Measurements from ENCODE around the gene PREX1. TPM values are rescaled to one million over a fixed set of nuclear protein-coding genes. Genes with fewer than 3 reads are reported as not detected.

The PREX1 gene
- total and polyA plus RNA-seq, 2 donors (not counting 3 experiments of a cell fraction or from before 2014, with no cell fraction given), result 51.3 to 72.9 TPM

DNA sequence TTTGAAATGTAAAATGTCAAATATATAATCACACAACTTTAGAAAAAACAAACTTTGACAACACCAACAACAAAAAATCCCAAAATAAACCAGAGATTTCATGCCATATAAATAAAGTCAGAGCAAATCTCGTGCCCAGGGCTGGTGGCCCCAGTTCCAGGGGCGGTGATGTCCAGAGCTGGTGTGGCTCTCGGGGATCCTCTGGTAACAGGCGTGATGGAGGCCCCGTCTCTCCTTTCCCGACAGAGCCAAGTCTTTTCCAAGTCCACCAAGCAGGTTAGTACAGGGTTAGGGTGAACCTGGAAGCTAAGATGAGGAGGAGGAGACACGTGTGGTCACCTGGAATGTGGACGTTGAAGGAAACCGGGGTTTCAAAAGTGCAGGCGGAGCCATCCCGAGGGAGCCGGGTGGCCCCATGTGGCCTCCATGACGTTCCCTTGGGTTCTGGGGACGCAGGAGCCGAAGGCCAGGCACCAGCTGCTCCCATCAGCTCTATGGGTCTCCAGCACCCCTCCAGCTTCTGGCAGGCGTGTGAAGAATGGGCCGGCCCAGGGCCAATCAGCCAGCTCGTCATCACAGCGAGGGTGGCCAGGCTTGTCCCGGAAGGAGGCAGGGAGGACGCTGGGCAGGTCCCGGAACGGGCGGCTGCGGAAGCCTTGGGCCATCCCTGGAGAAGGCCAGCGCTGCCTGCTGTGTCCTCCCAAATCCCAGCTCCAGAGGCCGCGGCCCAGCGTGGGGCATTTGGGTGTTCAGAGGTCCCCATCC, 202.5 kb downstream of the PREX1 start:
- Histone ChIP-seq H3K9me1 (replicated peaks; ENCODE audit: control insufficient read depth, extremely low read depth, insufficient read depth, low read length) (no peaks in the 10 kb centered on the region), H3K79me2 (ENCODE audit: control insufficient read depth, insufficient read depth, low read length) (no peaks in the 10 kb centered on the region), H3K27ac (ENCODE audit: insufficient read depth, low read depth, low read length) (no peak overlapping the region), H3K4me3 (replicated peaks in 1 of 3; ENCODE audit: insufficient read depth in 1 of 3, low read depth in 1 of 3, low read length in 3 of 3) (no peak overlapping the region), H2AFZ (ENCODE audit: low read depth, low read length) (no peak overlapping the region), H3K9ac (replicated peaks; ENCODE audit: extremely low read depth, insufficient read depth, low read length) (no peak overlapping the region), H3K36me3 (ENCODE audit: control insufficient read depth in 2 of 2, extremely low read depth in 1 of 2, insufficient read depth in 2 of 2, low read length in 2 of 2) (peaks cover 0 to 31% of the 10 kb centered on the region in 2 experiments), H3K9me3 (replicated peaks; ENCODE audit: control insufficient read depth, insufficient read depth, low read length) (no peaks in the 10 kb centered on the region), H3K4me2 (ENCODE audit: insufficient read depth, low read length) (no peak overlapping the region), H4K20me1 (replicated peaks; ENCODE audit: control insufficient read depth, extremely low read depth, insufficient read depth, low read length) (no peaks in the 10 kb centered on the region), H3K27me3 (ENCODE audit: control insufficient read depth in 2 of 2, insufficient read depth in 2 of 2, low read length in 2 of 2) (no peaks in the 10 kb centered on the region), H3K4me1 (ENCODE audit: control insufficient read depth, extremely low read depth, insufficient read depth, low read length) (peaks cover 12% of the 10 kb centered on the region)
- BruUV-seq (replicated peaks), result TSS peak; percentile 66
- POLR2A ChIA-PET, result no interaction called here
- TF ChIP-seq POLR2A (IDR thresholded peaks at IDR 0.05; ENCODE audit: low read depth, low read length), result no peak
- TF ChIP-seq MYC (IDR thresholded peaks at IDR 0.05; ENCODE audit: low read depth, low read length), result no peak
- TF ChIP-seq, protein P1, sequence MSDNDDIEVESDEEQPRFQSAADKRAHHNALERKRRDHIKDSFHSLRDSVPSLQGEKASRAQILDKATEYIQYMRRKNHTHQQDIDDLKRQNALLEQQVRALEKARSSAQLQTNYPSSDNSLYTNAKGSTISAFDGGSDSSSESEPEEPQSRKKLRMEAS (IDR thresholded peaks at IDR 0.05; ENCODE audit: insufficient read depth, insufficient read length), result no peak
- no peak for TF ChIP-seq EZH2 (IDR thresholded peaks at IDR 0.05; ENCODE audit: borderline replicate concordance, low read depth, low read length, severe bottlenecking)
- TF ChIP-seq FOS (IDR thresholded peaks at IDR 0.05; ENCODE audit: borderline replicate concordance, insufficient read depth, low read length), result no peak
- no peak for TF ChIP-seq POLR2AphosphoS5 (IDR thresholded peaks at IDR 0.05; ENCODE audit: insufficient read depth, low read depth, low read length)
- TF ChIP-seq, protein P2, sequence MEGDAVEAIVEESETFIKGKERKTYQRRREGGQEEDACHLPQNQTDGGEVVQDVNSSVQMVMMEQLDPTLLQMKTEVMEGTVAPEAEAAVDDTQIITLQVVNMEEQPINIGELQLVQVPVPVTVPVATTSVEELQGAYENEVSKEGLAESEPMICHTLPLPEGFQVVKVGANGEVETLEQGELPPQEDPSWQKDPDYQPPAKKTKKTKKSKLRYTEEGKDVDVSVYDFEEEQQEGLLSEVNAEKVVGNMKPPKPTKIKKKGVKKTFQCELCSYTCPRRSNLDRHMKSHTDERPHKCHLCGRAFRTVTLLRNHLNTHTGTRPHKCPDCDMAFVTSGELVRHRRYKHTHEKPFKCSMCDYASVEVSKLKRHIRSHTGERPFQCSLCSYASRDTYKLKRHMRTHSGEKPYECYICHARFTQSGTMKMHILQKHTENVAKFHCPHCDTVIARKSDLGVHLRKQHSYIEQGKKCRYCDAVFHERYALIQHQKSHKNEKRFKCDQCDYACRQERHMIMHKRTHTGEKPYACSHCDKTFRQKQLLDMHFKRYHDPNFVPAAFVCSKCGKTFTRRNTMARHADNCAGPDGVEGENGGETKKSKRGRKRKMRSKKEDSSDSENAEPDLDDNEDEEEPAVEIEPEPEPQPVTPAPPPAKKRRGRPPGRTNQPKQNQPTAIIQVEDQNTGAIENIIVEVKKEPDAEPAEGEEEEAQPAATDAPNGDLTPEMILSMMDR (IDR thresholded peaks at IDR 0.05; ENCODE audit: extremely low read depth in 1 of 2, insufficient read depth in 1 of 2, low read depth in 1 of 2, low read length in 2 of 2), result no peak
- TF ChIP-seq GATA2 (IDR thresholded peaks at IDR 0.05; ENCODE audit: insufficient read depth, insufficient read length, low read depth, low read length), result no peak
- no peak for TF ChIP-seq JUN (IDR thresholded peaks at IDR 0.05; ENCODE audit: borderline replicate concordance, insufficient read depth, insufficient read length, low read depth)
- intact Hi-C loops (cut with micrococcal nuclease), result no loop called here
- dilution Hi-C loops (cut with MboI; ENCODE audit: extremely low pct_ligation_motif_present, low sequenced_read_pairs), result no loop called here
- FAIRE-seq (no peak), DNase-seq (ENCODE audit: low read depth, low spot score) (no peak)
- CTCF ChIA-PET, result no interaction called here
